Uterus (tissue), 4 donors: ENCODE results near the gene TMEM52B. TPM values are rescaled to one million over a fixed set of nuclear protein-coding genes. Genes with fewer than 3 reads are reported as not detected.
A peak's percentile ranks its signal among the peaks of the same experiment; 100 is the strongest.

Experiments used
- DNase-seq, 2 donors: peaks; one replicate each; pipeline ENCODE4 v3.0.0-alpha.2; 2019 to 2020
- H3K27ac ChIP-seq, 2 donors: fragments of 200-600 bp; sonication (generic); 1 replicate in 1 of 2; 2 replicates in 1 of 2; pipeline ENCODE4 v1.5.1; 2016 to 2018
- H3K27me3 ChIP-seq, 2 donors: fragments of 200-600 bp; sonication (generic); one replicate each; pipeline ENCODE4 v1.5.1; 2018 to 2019; ENCODE audit warnings: control low read depth in 1 of 2
- H3K36me3 ChIP-seq, 2 donors: fragments of 200-600 bp; sonication (generic); one replicate each; pipeline ENCODE4 v1.5.1; 2019; ENCODE audit warnings: control low read depth in 1 of 2
- H3K4me1 ChIP-seq, 2 donors: fragments of 200-600 bp; sonication (generic); one replicate each; pipeline ENCODE4 v1.5.1; 2018 to 2019; ENCODE audit warnings: control low read depth in 1 of 2
- H3K4me3 ChIP-seq, 2 donors: fragments of 200-600 bp; sonication (generic); 1 replicate in 1 of 2; 2 replicates in 1 of 2; pipeline ENCODE4 v1.5.1; 2018 to 2019; ENCODE audit warnings: mild to moderate bottlenecking in 1 of 2
- H3K9me3 ChIP-seq, 2 donors: fragments of 200-600 bp; sonication (generic); one replicate each; pipeline ENCODE4 v1.5.1; 2019; ENCODE audit warnings: control low read depth in 1 of 2
- POLR2A ChIP-seq, 2 donors: fragments of 450-650 bp; IDR thresholded peaks; one replicate each; pipeline ENCODE4 v1.6.1; 2016; ENCODE audit warnings: antibody characterized with exemption in 2 of 2, mild to moderate bottlenecking in 1 of 2, moderate library complexity in 1 of 2
- intact Hi-C: fragments of 100-400 bp; cut with DNase I; formaldehyde crosslinking; loops from one replicate; pipeline ENCODE4 v1.15.1; 2023; ENCODE audit warnings: low total_unique reads
- total RNA-seq, 4 donors: library from RNA; depleted of rRNA in 3 of 4; stranded (reverse); fragments of >200 nt in 3 of 4; gene quantifications; one replicate each; pipeline versions ENCODE4 v1.1.0 to v1.2.4, GENCODE V29; 2014 to 2023
- TF ChIP-seq, protein P1 (sequence below), 4 experiments: fragments of 200-600 bp in 2 of 4; fragments of 450-650 bp in 2 of 4; sonication (generic) in 2 of 4; IDR thresholded peaks; one replicate each; pipeline ENCODE4 v1.5.1; 2016 to 2019; ENCODE audit warnings: antibody characterized with exemption in 4 of 4, mild to moderate bottlenecking in 2 of 4, moderate library complexity in 1 of 4
- donor health status: DM: yes; HTN: yes; CAD: no.

The TMEM52B gene
- total RNA-seq, 4 donors from 2014 or later, result not detected

DNA sequence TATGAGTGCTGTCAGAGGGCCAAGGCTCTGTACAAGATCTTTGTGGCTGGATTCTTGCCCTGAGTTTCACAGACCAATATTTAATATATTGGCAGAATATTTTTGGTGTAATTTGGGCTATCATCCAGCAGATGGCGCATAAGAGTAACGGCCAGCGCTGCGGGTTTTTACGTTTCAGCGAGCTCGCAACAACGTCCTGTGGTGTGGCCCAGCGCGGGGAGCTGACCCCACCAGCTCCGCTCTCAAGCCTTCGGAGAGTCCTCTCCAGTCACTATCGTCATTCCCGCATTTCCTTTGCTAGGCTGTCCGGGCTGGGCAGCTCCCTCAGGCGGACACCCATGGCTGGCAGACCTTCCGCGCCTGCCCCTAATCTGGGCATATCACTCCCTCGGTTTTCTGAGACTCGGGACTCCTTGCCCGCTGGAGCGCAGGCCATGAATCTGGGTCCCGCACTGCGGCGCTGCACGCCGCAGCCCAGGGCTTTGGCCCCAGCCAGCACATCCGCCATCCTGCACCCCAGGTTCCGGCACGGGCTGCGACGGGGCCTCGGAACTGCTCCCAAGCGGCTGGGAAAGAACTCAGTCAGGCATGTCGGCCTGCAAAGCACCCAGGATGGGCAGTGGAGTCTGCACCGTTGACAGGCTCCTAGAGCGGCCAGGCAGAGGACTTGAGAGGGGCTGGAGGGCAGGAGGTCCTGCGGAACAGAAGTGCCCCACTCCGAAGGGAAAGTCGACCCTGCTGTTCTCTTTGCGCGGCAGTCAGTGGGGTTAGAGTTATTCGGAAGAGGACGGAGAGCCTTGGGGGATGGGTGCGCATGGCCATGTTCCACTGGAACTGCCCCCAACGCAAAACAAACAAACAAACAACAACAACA, 25.3 kb upstream of the TMEM52B start:
- Histone ChIP-seq H3K36me3 (no peaks in the 10 kb centered on the region), H3K9me3 (no peaks in the 10 kb centered on the region), H3K27ac (peak overlapping the region; percentile 75 to 77), H3K27me3 (no peaks in the 10 kb centered on the region), H3K4me3 (peak overlapping the region; percentile 45 to 49), H3K4me1 (no peaks in the 10 kb centered on the region)
- intact Hi-C loops, result no loop called here
- TF ChIP-seq POLR2A (IDR thresholded peaks at IDR 0.05), result peak in 1 of 2 donors; percentile 11
- TF ChIP-seq, protein P1, sequence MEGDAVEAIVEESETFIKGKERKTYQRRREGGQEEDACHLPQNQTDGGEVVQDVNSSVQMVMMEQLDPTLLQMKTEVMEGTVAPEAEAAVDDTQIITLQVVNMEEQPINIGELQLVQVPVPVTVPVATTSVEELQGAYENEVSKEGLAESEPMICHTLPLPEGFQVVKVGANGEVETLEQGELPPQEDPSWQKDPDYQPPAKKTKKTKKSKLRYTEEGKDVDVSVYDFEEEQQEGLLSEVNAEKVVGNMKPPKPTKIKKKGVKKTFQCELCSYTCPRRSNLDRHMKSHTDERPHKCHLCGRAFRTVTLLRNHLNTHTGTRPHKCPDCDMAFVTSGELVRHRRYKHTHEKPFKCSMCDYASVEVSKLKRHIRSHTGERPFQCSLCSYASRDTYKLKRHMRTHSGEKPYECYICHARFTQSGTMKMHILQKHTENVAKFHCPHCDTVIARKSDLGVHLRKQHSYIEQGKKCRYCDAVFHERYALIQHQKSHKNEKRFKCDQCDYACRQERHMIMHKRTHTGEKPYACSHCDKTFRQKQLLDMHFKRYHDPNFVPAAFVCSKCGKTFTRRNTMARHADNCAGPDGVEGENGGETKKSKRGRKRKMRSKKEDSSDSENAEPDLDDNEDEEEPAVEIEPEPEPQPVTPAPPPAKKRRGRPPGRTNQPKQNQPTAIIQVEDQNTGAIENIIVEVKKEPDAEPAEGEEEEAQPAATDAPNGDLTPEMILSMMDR (IDR thresholded peaks at IDR 0.05), result peak; percentile 67 to 82 (median 74)
- DNase-seq, result peak; percentile 59 to 66

DNA sequence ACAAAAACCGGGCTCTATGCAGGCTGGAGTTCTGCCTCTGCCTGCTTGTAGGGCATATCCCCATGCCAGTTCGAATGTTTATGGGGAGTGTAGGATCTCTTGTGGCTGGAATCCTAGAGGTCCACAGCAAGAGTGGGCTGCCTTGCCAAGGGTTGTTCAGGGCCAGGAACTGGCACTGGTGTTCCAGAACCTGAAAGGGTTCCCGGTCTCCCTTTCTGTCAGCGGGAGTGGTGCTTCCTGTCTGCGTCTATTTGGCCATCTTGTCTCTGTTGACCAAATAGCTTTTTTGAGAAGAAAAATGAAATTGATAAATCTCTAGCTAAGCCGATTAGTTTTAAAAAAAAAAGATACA, 24.7 kb upstream of the TMEM52B start:
- intact Hi-C loops, result no loop called here

DNA sequence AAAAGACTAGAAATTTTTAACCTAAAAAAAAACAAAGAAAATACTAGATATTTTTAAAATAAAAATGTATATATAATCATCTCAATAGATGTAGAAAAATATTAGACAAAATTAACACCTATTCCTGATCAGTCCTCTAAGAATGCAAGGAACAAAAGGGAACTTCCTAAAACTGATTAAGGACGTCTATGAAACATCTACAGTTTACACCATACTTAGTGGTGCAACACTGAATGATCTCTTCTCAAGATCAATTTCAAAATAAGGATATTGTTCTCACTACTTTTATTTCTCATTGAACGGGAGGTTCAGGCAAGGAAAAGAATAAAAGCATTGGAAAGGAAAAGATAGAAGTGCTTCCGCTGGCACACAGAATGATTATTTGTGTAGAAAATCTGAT, 22.9 kb upstream of the TMEM52B start:
- Histone ChIP-seq H3K36me3 (no peaks in the 10 kb centered on the region), H3K27me3 (no peaks in the 10 kb centered on the region), H3K4me1 (no peaks in the 10 kb centered on the region), H3K4me3 (no peak overlapping the region), H3K9me3 (no peaks in the 10 kb centered on the region), H3K27ac (no peak overlapping the region)
- DNase-seq, result no peak
- intact Hi-C loops, result no loop called here
- TF ChIP-seq POLR2A (IDR thresholded peaks at IDR 0.05), result no peak
- TF ChIP-seq, protein P1 (IDR thresholded peaks at IDR 0.05), result no peak

More for the DNA sequence above, 24.7 kb upstream of the TMEM52B start:
- no peaks in the 10 kb centered on the region for H3K9me3 ChIP-seq
- TF ChIP-seq POLR2A (IDR thresholded peaks at IDR 0.05), result no peak
- no peak overlapping the region for H3K27ac ChIP-seq
- no peaks in the 10 kb centered on the region for H3K4me1 ChIP-seq
- DNase-seq, result no peak
- no peaks in the 10 kb centered on the region for H3K27me3 ChIP-seq
- no peaks in the 10 kb centered on the region for H3K36me3 ChIP-seq
- H3K4me3 ChIP-seq, result peak overlapping the region in 1 of 2 donors; percentile 49

DNA sequence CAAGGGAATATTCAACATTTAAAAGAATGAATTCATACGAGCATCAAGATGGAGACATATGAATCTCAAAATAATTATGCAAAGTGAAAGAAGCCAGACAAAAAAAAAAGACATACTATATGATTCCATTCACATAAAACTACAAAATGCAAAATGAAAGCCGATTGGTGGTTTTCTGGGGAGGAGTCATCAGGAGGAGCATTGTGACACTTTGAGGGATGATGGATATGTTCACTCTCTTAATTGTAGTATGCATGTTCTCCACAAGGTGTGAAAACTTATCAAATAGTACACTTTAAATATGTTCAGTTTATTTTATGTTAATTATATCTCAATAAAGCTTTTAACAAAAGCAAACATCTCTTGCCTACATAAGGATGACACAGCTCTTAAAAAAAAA, 20.4 kb upstream of the TMEM52B start:
- H3K27me3 ChIP-seq, result no peaks in the 10 kb centered on the region
- H3K4me1 ChIP-seq, result no peaks in the 10 kb centered on the region
- H3K36me3 ChIP-seq, result no peaks in the 10 kb centered on the region
- DNase-seq, result no peak
- no peak for TF ChIP-seq POLR2A (IDR thresholded peaks at IDR 0.05)
- TF ChIP-seq, protein P1 (IDR thresholded peaks at IDR 0.05), result no peak
- no peak overlapping the region for H3K4me3 ChIP-seq
- H3K27ac ChIP-seq, result no peak overlapping the region
- H3K9me3 ChIP-seq, result no peaks in the 10 kb centered on the region
- intact Hi-C loops, result no loop called here

DNA sequence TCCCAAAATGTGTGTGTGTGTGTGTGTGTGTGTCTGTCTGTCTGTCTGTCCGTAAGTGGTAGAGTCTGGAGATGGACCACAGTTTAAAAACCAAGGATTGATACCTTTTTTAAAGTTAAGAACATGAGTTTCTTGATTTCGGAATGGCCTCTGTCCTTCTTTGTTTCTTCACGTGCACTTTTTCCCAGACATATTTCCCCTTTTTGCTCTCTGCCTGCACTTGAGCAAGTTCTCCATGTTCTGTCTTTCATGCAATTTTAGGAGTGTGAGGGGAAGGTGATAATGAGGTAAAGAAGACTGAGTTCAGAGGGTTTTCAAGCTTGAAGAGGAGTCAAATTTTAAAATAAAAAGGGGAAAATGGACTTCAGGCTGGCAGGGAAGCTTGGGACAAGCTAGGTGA, 19.6 kb upstream of the TMEM52B start:
- Histone ChIP-seq H3K27ac (no peak overlapping the region), H3K36me3 (no peaks in the 10 kb centered on the region), H3K27me3 (no peaks in the 10 kb centered on the region), H3K4me3 (no peak overlapping the region), H3K9me3 (no peaks in the 10 kb centered on the region), H3K4me1 (no peaks in the 10 kb centered on the region)
- no peak for DNase-seq
- intact Hi-C loops, result no loop called here
- TF ChIP-seq, protein P1 (IDR thresholded peaks at IDR 0.05), result no peak
- TF ChIP-seq POLR2A (IDR thresholded peaks at IDR 0.05), result no peak
